Mesodermal cell (in vitro differentiated cells): Measurements from ENCODE around the gene ATP6V0D1.

Experiments used
- H3K27ac ChIP-seq: 2 replicates; pipeline ENCODE4 v1.7.0; 2013; ENCODE audit warnings: mild to moderate bottlenecking, low read depth, low read length, moderate library complexity; ENCODE audit not compliant: severe bottlenecking
- H3K36me3 ChIP-seq: 2 replicates; pipeline ENCODE4 v1.7.1; 2013; ENCODE audit warnings: mild to moderate bottlenecking, low read length, moderate library complexity; ENCODE audit not compliant: control insufficient read depth, insufficient read depth
- H3K4me1 ChIP-seq: one replicate; pipeline ENCODE4 v1.7.1; 2013; ENCODE audit warnings: mild to moderate bottlenecking, low read length; ENCODE audit not compliant: insufficient read depth, control insufficient read depth, poor library complexity, severe bottlenecking
- H3K4me3 ChIP-seq: 2 replicates; pipeline ENCODE4 v1.7.0; 2013; ENCODE audit warnings: low read length, control low read depth, mild to moderate bottlenecking; ENCODE audit not compliant: insufficient read depth, poor library complexity, severe bottlenecking; ENCODE audit errors: extremely low read depth
- H3K9me3 ChIP-seq: 2 replicates; pipeline ENCODE4 v1.7.1; 2013; ENCODE audit warnings: mild to moderate bottlenecking, low read length, moderate library complexity; ENCODE audit not compliant: control insufficient read depth
- WGBS, 2 experiments: methylation state at CpG; one replicate each; pipeline ENCODE4 v1.1.5; 2013; ENCODE audit warnings: missing lambda C conversion rate in 2 of 2; ENCODE audit not compliant: insufficient coverage in 2 of 2; 5-methylcytosine and 5-hydroxymethylcytosine counted together

ATP6V0D1 gene

DNA sequence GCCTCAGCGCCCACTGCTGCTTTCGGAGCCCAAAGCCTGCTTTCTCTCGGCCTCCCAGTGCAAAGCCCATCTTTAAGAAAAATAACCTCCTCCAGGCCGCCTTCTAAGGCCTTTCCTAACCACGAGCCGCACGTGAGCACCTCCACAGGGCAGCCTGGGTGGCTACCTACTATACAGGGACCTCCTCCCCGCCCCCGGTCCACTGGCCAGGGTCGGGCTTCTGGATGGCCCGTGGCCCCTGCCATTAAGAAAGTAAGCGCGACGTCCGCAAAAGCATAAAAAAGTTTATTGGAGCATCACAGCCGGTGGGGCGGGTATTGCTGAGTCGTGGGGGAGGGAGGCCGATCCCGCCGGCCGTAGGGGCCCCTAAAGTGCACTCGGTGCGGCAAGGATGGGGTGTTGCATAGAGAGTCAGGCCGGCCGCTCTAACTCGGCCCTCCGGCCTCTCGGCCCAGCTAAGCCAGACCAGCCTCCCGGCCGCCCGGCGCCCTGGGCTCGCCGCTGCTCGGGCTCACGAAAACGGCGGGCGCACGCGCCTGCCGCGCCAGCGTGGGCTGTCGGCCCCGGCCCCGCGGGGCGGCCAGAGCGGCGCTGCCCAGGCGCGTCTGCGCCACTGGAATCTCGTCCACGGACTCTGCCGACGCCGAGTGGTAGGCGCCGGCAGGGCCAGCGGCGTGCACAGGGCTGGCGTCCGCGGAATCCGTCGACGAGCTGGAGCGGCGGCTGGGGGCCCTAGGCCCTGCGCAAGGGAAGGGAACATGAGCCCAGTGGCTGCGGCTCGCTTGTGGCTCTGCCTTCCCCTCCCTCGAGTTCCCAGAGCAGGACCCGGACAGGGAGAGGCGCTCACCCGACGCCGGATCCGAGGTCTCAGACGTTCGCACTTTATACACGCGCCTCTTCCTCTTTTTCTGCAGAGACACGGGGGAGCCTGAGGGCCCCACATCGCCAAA lies 86.5 kb downstream of the ATP6V0D1 start:
- Histone ChIP-seq H3K27ac (no peak overlapping the region), H3K36me3 (no peaks in the 10 kb centered on the region), H3K9me3 (no peaks in the 10 kb centered on the region), H3K4me1 (peaks cover 29% of the 10 kb centered on the region), H3K4me3 (no peak overlapping the region)
- WGBS, 2 experiments = 14 to 15% methylated on average over 76 to 80 of the region's 88 CpGs

DNA sequence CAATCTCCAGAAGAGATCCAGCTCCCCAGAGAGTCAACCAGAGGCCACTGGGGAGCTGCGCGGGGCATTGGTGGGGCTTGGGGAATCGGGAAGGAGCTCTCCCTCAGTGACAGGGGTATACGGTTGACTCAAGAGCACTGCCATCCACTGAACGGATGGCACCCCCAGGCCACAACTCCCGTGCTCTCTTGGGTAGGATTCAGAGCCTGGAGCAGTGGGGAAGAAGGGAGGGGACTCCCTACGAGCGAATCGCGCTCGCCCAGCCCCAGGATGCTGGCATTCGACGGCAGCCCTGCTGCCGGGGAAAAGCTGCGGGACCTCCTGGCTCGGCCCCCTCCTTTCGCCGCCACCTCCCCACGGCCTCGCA lies 87.2 kb downstream of the ATP6V0D1 start:
- H3K27ac ChIP-seq = peak overlapping the region; percentile 45
- WGBS, 2 experiments = 8 to 10% methylated on average over 15 to 16 of the region's 20 CpGs
- no peaks in the 10 kb centered on the region for H3K9me3 ChIP-seq
- no peak overlapping the region for H3K4me3 ChIP-seq
- peaks cover 29% of the 10 kb centered on the region for H3K4me1 ChIP-seq
- H3K36me3 ChIP-seq = no peaks in the 10 kb centered on the region

GRCh38 chr16:67393111-67393787 lies 87.7 kb downstream of the ATP6V0D1 start, which contains the start of gene TPPP3:
Gene TPPP3 (minus strand): TSS chr16:67393498. CDS start chr16:67391111, 2,387 bp downstream.
- Histone ChIP-seq H3K4me3 (peak within 1 kb of the TSS; percentile 19), H3K27ac (peak within 1 kb of the TSS; percentile 45), H3K36me3 (no peaks in the 10 kb centered on the region), H3K4me1 (peaks cover 29% of the 10 kb centered on the region), H3K9me3 (no peaks in the 10 kb centered on the region)
- WGBS, 2 experiments = 2 to 9% methylated on average over 33 to 45 of the region's 56 CpGs

DNA sequence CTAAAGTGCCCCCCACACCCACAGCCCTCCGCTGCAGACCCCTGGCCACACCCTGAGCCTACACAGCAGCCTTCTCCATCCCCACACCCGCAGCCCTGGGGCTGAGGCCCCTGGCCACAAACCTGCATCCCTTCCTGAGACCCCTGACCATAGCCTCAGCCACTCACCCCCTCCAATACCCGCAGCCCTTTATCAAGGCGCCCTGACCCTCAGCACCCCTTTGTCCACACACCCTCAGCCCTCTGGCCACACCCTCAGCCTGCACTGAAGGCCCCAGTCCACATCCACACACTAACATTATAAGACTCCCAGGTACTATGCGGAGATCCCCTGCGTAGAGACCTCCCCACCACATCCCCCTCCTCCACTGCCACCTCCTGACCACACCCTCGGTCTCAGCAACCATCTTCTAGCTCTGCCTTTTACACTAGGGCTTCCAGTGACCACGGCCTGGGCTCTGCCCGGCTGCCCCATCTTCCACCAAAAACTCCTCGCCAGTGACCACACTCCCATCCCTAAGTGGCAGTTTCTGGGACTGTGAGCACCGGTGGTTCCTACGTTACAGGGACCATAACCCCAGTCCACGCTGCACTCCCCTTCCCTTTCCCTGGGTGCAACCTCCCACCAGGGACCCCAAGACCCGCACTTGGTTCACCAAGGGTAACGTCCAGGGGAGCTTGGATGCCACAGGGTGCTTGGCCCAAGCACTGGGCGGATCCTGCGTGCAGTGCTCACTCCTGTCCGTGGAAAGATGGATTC lies 88.5 kb downstream of the ATP6V0D1 start:
- WGBS, 2 experiments = 83 to 89% methylated on average over 16 to 18 of the region's 18 CpGs
- Histone ChIP-seq H3K4me1 (peaks cover 29% of the 10 kb centered on the region), H3K9me3 (no peaks in the 10 kb centered on the region), H3K4me3 (no peak overlapping the region), H3K27ac (no peak overlapping the region), H3K36me3 (no peaks in the 10 kb centered on the region)

DNA sequence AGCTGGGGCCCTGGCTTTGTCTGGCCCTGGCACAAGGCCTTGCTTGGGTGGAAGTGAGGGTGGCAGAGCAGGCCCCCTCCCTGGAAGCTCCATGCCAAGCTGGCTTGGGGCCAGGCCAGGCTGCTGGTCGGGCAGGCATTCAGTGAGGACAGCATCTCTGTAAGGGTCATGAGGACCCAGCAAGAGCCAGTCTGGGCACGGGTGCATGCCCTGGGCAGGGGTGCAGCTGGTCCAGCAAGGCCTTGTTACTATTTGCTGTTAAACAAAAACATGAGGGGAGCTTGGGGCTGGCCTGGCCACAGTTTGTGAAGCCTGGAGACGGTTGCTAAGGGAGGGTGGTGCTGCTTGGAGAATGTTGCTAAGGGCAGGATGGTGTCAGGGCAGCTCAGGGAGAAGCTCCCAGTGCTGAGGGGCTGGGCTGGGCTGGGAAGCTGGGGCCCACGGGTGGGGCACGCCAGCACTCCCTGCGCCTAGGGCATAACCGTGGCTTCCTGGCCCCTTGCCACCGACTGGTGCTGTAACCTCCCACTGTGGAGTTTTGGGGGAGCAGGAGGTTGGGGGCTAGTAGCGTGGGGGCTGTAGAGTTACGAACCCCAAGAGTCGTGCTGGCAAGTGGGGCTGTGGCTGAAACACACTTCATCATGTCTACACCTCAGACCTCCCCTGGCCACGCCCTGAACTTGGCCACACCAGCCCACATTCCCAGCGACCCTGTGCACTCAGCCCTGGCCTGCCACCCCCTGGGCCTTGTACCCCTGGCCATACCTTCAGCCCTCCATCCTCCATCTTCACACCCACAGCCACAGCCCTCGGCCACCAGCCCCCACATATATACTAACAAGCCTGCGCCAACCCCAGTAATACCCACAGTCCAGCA lies 89.3 kb downstream of the ATP6V0D1 start:
- Histone ChIP-seq H3K4me3 (no peak overlapping the region), H3K27ac (no peak overlapping the region), H3K9me3 (no peaks in the 10 kb centered on the region), H3K36me3 (no peaks in the 10 kb centered on the region), H3K4me1 (peaks cover 22% of the 10 kb centered on the region)
- 84 to 88% methylated on average over 9 to 13 of the region's 15 CpGs for WGBS, 2 experiments

DNA sequence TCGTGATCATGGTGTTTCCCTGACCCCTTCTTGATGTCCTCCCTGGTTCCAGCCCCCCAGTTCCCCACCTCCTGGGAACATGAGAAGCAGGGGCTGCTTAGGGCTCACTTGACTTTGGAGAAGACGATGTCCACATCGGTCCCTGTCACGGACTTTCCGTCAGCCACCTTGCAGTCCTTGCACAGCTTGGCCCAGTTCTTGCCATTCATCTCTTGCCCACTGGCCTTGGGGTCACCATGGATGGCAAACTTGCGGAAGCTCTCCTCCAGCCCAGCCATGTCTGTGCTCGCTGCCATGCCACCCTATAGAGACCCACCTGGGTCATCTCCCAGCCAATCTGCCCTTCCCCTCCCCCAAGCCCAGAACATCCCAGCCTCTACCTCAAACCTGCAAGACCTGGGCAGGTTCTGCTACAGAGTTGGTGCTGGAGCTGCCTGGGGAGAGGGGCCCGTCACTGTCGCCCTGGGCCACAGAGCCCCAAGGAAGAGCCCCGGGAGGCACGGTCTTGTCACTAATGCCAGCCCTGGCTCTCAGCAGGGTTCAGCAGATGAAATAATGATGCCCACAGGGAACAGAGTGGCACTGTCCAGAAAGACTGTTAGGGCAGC lies 90.0 kb downstream of the ATP6V0D1 start:
- no peak overlapping the region for H3K27ac ChIP-seq

DNA sequence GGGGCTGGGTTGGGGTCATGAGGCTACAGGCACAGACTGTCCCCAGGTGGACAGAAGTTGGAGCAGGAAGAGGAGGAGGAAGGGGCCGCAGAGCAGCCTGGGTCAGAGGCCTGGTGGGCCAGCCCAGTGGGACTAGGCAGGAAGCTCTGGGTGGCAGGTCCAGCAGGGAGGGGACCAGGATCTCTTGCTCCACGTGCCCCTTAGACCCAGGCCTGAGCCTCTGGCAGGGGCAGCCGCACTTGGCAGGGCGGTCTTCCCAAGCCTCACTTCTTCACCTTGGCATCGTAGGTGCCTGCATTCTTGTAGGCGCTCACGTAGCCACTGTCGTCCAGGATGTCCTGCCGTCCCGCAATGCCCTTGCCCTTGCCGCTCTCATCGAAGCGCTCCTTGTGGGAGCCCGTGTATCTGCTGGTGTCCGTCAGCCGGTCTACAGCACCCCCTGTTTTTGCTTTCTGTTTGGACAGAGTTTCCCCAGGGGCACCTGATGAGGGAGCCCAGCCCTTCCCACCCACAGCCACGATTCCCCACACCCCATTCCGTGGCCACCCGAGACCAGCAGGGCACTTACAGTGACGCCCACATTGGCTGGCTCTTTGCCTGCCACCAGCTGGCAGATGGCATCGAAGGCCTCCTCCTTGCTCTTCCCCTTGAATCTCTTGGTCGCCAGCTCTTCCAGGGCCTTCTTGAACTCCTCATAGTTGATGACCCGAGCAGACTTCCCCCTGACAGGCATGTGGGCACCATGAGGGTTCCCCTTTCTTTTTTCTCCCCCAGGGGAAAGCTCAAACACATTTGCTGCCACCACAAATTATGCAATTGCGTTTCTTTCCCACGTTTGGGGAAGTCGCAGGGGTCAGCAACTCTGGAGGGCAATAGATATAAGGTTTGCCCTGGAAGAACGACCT lies 90.8 kb downstream of the ATP6V0D1 start:
- H3K36me3 ChIP-seq = no peaks in the 10 kb centered on the region
- peaks cover 11% of the 10 kb centered on the region for H3K4me1 ChIP-seq
- H3K4me3 ChIP-seq = no peak overlapping the region
- H3K27ac ChIP-seq = no peak overlapping the region
- no peaks in the 10 kb centered on the region for H3K9me3 ChIP-seq
- WGBS, 2 experiments = 92 to 94% methylated on average over 25 to 27 of the region's 27 CpGs

More for the DNA sequence above, 90.0 kb downstream of the ATP6V0D1 start:
- Histone ChIP-seq H3K9me3 (no peaks in the 10 kb centered on the region), H3K36me3 (no peaks in the 10 kb centered on the region), H3K4me1 (peaks cover 15% of the 10 kb centered on the region), H3K4me3 (no peak overlapping the region)
- 94 to 97% methylated on average over 9 to 10 of the region's 11 CpGs for WGBS, 2 experiments

DNA sequence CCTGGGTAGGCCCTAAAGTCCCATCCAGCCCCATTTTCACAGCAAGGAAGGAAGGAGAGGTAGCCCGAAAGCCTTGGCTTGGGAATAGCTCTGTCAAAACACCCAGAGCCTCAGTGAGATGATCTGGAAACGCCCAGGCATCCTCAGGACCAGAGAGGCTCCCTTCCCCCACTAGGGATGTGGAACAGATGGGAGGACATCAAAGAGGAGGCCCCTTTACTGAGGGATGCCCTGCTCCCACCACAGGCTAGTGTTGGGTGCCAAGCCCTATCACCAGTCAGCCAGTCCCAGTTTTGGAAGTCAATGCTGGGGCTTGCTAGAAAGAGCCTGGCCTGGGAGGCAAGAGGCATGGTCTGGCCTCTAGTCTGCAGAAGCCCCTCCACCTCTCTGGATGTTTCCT lies 92.4 kb downstream of the ATP6V0D1 start:
- Histone ChIP-seq H3K36me3 (no peaks in the 10 kb centered on the region), H3K4me1 (peaks cover 9% of the 10 kb centered on the region), H3K4me3 (no peak overlapping the region), H3K9me3 (no peaks in the 10 kb centered on the region), H3K27ac (no peak overlapping the region)
- 63 to 85% methylated on average over 2 of the region's 2 CpGs for WGBS, 2 experiments

- Histone ChIP-seq H3K36me3 (no peaks in the 10 kb centered on the region), H3K4me3 (no peak overlapping the region), H3K4me1 (peaks cover 6% of the 10 kb centered on the region), H3K27ac (no peak overlapping the region), H3K9me3 (no peaks in the 10 kb centered on the region)
- 87 to 100% methylated on average over 5 to 6 of the region's 8 CpGs for WGBS, 2 experiments
Observed at GRCh38 chr16:67388191-67388590, 92.8 kb downstream of the ATP6V0D1 start.
